Measurements from ENCODE around the gene ZNF527.
"Not testable (repeated sequence)": the region's sequence is repeated elsewhere in the genome, so short reads cannot be mapped to it uniquely, and the experiment has no call there.

ZNF527 gene

DNA sequence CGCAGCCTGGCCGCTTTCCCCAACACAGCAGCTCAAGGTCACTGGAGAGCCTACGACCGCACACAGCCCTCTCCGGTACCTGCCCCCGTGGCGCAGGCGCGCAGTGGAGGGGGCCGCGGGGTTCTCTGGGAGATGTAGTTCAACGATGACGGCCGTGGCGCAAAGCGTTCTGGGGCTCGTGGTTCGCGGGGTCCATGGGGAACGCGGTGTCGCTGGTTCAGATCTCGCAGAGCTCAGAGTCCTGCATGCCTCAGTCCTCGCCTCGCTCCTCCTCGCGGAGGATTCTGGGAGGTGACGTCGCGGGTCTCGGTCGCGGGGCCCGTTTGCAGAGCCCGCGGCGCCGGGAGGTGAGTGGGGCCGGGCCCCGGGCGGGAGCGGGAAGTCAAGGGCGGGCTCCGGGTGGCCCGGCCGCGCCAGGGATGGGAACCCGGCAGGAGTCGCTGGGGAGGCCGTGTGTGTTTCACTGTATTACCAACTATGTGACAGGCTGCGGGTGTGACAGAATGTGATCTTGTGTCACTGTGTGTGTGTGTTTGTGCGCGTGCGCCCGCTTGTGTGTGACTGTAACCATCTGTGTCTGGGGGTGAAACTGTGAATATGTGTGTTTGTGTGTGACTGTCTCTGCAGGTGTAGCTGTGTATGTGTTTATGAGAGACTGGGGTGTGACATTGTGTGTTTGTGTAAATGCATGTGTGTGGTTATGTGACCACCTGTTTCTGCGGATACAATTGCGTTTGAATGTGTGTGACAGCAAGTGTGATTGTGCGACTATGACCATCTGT, at the start of gene ZNF527:
TSS of gene ZNF527 (plus strand) at position 220 of the 782 bp plus-strand sequence. CDS start 3,100 bp downstream, outside the sequence.
- DNase-seq (ENCODE audit: insufficient read length, low spot score) = peak; percentile 98
- peak; percentile 67 for TF ChIP-seq POLR2A (IDR thresholded peaks at IDR 0.05; ENCODE audit: low read depth, low read length)
- peak; percentile 76 for FAIRE-seq

DNA sequence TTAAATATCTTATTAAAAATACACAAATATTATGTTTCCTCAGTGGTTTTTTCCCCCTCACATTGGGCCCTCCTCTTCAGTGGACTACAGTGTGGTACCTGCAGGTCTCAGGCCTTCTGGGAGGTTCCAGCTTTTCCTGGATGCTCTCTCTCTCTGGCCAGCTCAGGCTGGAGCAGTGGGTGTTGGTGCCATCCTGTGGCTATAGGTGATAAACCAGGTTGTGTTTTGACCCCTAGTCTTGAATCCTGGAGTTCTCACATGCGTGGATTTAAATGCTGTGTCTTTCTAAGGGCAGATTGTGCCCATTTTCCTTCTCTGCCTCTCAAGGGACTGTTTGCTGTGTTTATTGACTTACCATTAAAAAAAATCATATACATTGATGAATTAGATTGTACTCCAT, 41.2 kb upstream of the ZNF527 start:
- FAIRE-seq = no peak
- DNase-seq (ENCODE audit: insufficient read length, low spot score) = no peak
- TF ChIP-seq POLR2A (IDR thresholded peaks at IDR 0.05; ENCODE audit: low read depth, low read length) = no peak

DNA sequence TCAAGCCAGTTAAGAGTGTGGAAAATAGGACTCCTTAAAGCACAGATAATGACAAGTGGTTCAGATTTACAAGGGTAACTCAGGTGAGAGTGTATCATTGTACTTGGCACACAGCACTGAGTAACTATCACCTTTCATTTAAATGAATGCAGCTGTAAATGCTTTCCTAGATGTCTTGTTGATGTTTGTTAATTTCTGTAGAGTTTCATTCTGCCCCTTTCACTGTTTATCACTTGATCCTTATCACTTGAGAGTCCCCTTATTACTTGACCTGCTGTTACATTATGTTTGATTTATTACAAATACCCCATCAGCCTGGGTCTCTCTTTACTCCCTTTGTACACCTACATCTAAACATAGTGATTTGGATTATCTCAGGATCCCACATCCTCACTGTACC, 38.1 kb upstream of the ZNF527 start:
- FAIRE-seq (no peak), DNase-seq (ENCODE audit: insufficient read length, low spot score) (no peak)
- no peak for TF ChIP-seq POLR2A (IDR thresholded peaks at IDR 0.05; ENCODE audit: low read depth, low read length)

GRCh38 chr19:37333457-37333856, 37.4 kb upstream of the ZNF527 start:
- DNase-seq (ENCODE audit: insufficient read length, low spot score) = no peak
- FAIRE-seq = no peak
- TF ChIP-seq POLR2A (IDR thresholded peaks at IDR 0.05; ENCODE audit: low read depth, low read length) = no peak

DNA sequence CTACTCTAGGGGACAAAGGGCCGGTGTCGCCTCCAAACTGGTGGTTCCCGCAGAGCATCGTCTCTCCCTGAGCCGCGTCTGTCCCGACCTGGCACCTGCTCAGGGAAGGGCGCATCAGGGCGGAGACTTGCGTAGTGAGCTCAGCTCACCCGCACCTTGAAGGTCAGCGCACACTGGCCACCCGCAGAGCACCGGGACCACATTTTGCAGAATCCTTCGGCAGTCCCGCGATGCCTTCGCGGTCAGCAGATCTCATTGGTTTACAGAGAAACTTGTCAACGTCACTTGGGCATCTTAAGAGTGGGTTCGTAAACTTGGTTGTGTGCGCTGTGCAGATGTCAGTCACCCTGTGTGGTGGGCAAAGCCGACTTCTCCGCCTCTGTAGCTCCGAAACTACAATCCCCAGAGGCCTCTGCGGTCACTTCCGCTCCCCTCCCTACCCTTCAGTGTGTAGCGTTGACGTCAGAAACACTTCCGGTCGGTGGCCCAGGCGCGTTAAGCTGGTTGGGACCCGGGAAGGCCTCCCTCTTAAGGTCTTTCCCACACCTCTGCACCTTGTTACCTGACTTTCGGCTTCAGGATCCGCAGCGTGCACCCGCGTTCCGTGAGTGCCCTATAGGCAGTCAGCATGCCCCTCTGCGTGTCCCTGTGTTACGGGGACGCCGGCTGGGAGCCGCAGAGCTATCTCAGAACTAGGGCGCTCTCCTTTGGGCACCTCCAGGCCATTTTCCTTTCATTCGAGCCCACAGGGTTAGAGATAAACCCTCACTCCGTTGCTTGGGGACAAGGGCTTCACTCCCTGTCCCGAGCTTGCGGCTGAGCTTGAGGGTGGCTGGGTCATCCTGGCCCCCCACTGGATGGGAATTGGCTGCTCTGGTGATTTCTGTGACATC, 36.5 kb upstream of the ZNF527 start:
- peak; percentile 60 for DNase-seq (ENCODE audit: insufficient read length, low spot score)
- peak; percentile 37 for TF ChIP-seq POLR2A (IDR thresholded peaks at IDR 0.05; ENCODE audit: low read depth, low read length)
- FAIRE-seq = no peak

- TF ChIP-seq POLR2A (IDR thresholded peaks at IDR 0.05; ENCODE audit: low read depth, low read length) = no peak
- no peak for FAIRE-seq
- no peak for DNase-seq (ENCODE audit: insufficient read length, low spot score)
Measured at GRCh38 chr19:37342753-37343152, 28.1 kb upstream of the ZNF527 start.

- TF ChIP-seq POLR2A (IDR thresholded peaks at IDR 0.05; ENCODE audit: low read depth, low read length) = no peak
- DNase-seq (ENCODE audit: insufficient read length, low spot score) = no peak
- no peak for FAIRE-seq
Measured at GRCh38 chr19:37346091-37346490, 24.8 kb upstream of the ZNF527 start.

GRCh38 chr19:37348060-37348459, 22.8 kb upstream of the ZNF527 start:
- no peak for TF ChIP-seq POLR2A (IDR thresholded peaks at IDR 0.05; ENCODE audit: low read depth, low read length)
- DNase-seq (ENCODE audit: insufficient read length, low spot score) = no peak

GRCh38 chr19:37353968-37354367, 16.9 kb upstream of the ZNF527 start:
- no peak for TF ChIP-seq POLR2A (IDR thresholded peaks at IDR 0.05; ENCODE audit: low read depth, low read length)
- DNase-seq (ENCODE audit: insufficient read length, low spot score) = no peak
- FAIRE-seq = no peak

More at GRCh38 chr19:37348060-37348459, 22.8 kb upstream of the ZNF527 start:
- FAIRE-seq = no peak

GRCh38 chr19:37355901-37356300, 15.0 kb upstream of the ZNF527 start:
- TF ChIP-seq POLR2A (IDR thresholded peaks at IDR 0.05; ENCODE audit: low read depth, low read length) = no peak
- FAIRE-seq (peak; percentile 11), DNase-seq (ENCODE audit: insufficient read length, low spot score) (no peak)

GRCh38 chr19:37361994-37362393, 8.9 kb upstream of the ZNF527 start:
- FAIRE-seq = no peak
- no peak for TF ChIP-seq POLR2A (IDR thresholded peaks at IDR 0.05; ENCODE audit: low read depth, low read length)
- no peak for DNase-seq (ENCODE audit: insufficient read length, low spot score)

DNA sequence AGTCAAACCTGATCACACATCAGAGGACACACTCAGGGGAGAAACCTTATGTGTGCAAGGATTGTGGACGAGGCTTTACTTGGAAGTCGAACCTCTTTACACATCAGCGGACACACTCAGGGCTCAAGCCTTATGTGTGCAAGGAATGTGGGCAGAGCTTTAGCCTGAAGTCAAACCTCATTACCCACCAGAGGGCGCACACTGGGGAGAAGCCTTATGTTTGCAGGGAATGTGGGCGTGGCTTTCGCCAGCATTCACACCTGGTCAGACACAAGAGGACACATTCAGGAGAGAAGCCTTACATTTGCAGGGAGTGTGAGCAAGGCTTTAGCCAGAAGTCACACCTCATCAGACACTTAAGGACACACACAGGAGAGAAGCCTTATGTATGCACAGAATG, 8.2 kb upstream of the ZNF527 start:
- FAIRE-seq (no peak), DNase-seq (ENCODE audit: insufficient read length, low spot score) (no peak)
- TF ChIP-seq POLR2A (IDR thresholded peaks at IDR 0.05; ENCODE audit: low read depth, low read length) = no peak

GRCh38 chr19:37370386-37370879, 466 bp upstream of the ZNF527 start:
- not testable (repeated sequence) for FAIRE-seq; DNase-seq (ENCODE audit: insufficient read length, low spot score)

- no peak for FAIRE-seq
- TF ChIP-seq POLR2A (IDR thresholded peaks at IDR 0.05; ENCODE audit: low read depth, low read length) = no peak
- no peak for DNase-seq (ENCODE audit: insufficient read length, low spot score)
Measured at GRCh38 chr19:37389234-37389633, 18.3 kb downstream of the ZNF527 start.

DNA sequence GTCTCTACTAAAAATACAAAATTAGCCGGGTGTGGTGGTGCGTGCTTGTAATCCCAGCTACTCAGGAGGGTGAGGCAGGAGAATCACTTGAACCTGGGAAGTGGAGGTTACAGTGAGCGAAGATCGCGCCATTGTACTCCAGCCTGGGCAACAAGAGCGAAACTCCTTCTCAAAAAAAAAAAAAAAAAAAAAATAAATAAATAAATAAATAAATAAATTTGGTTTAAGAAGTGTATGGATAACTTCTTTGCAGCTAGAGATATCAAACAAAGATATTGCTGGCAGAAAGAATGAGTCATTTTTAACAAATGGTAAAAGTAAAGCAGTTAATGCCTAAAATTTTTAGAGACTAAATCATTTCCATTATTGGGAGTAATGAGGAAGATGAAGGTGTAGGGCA, 20.5 kb downstream of the ZNF527 start:
- FAIRE-seq; DNase-seq (ENCODE audit: insufficient read length, low spot score): not testable (repeated sequence)
